GM15510 (cell line): ENCODE data around the gene COX7B.

Experiments
- POLR2A ChIP-seq: IDR thresholded peaks from 3 replicates; pipeline ENCODE4 v1.6.1; 2011; ENCODE audit warnings: borderline replicate concordance; ENCODE audit not compliant: insufficient read length; ENCODE audit errors: extremely low read depth

COX7B gene, protein sequence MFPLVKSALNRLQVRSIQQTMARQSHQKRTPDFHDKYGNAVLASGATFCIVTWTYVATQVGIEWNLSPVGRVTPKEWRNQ

DNA sequence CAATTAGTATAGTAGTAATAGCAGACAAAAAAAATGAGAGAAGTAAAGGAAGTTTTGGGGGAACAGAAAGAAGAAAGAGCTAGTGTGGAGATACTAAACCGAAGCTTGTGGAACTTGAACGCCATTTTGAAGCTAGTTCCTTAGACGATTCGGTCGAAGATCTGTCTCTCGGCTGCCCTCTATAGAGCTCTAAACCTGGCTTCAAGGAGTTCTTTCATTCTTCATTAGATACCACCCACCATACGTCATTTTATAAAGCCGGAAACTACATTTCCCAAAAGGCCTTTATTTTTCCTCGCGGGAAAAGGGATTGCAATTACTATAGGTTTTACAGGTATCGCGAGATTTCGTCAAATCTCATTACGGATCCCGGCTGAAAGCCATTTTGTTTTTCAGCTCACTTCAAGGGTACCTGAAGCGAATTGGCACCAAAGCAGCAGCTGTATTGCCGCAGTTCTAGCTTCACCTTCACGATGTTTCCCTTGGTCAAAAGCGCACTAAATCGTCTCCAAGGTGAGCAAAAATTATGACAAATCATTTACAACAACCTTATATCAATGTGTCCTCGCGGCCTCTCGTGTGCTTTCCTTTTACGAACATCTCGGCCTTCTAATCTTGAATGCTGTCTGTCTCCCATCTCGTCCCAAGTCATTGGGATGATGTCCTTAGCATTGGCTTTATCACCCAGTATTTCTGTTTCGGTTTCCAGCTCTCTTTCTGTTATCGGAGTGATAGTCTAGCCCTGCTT, at the start of gene COX7B:
TSS of gene COX7B (plus strand) at position 388 of the 748 bp plus-strand sequence. CDS start at position 474, 86 bp downstream.
- peak; percentile 47 for TF ChIP-seq POLR2A

- TF ChIP-seq POLR2A: no peak
These were observed 23.9 kb upstream of the COX7B start for GRCh38 chrX:77875372-77875771.

DNA sequence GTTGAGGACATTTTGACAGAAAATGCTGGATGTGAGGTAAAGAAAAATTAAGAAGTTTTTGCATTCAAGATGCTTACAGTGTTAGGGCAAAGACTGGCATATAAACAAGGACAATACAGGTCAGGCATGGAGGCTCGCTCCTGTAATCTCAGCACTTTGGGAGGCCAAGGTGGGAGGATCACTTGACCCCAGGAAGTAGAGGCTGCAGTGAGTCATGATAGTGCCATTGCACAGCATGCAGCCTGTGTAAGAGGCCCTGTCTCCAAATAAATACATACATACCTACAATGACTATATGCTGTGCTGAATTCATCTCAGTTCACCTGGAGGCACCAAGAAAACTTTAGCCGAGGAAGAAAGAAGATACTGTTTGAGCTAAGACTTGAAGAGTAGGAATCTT, 6.4 kb upstream of the COX7B start:
- no peak for TF ChIP-seq POLR2A

DNA sequence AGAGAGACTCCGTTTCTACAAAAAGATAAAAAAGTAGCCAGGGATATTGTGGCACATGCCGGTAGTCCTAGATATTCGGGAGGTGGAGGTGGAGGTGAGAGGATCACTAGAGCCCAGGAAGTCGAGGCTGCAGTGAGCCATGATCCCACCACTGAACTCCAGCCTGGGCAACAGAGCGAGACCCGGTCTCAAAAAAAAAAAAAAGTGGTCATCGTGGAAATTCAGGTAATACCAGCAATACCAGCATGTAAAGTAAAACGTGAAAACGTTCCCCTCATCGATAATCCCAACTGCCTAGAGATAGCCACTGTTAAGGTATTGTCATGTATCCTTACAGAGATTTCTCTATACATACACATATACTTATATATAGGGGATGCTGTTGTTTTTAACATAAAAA, 5.6 kb upstream of the COX7B start:
- no peak for TF ChIP-seq POLR2A

DNA sequence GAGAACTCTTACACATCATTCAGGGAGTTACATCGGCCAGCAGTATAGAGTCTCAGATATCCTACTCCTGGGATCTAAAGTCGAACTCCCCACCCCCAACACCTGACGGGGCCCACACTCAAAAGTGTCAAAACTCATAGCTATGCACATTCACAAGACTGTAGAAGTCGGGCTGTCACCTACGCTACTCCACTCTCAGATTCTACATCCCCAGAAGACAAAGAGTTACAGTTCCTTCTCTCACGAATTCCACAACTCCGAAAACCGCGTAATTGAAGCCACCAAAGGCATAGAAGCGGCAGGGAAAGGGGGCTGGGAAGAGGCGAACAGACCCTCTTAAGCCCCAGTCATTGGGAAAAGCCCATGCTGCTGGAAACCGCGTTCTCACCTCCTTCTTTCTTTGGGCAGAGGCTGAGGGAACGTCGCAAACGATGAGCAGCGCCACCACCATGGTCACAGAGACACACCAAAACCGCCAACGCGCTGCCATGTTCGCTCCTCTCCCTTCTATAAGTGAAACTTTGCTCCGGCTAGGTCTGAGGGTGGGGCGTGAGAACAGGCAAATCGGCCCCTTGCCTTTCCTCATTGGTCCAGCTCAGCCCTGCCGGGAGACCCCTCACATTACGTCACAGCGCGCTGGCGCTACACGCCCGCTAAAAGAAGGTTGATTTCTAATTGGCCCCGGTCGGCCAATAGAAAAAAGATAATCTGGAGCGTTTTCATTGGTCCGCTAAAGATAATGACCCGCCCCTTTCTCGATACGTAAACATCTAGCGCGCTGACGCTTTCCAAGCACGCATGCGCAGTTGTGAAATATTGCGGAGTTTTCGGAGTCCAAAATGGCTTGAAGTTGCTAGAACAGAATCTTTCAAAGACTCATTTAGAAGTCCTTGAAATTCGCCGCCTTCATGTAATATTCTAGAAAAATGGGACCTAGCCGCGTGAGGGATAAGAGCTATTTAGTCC, 4.1 kb upstream of the COX7B start, which contains the start of gene MAGT1:
TSS of gene MAGT1 (minus strand) at position 515 of the 966 bp plus-strand sequence. CDS start at position 490, 25 bp downstream.
- peak; percentile 76 for TF ChIP-seq POLR2A

GRCh38 chrX:77900688-77901087, 1.4 kb downstream of the COX7B start:
- no peak for TF ChIP-seq POLR2A

GRCh38 chrX:77901506-77901905, 2.2 kb downstream of the COX7B start:
- no peak for TF ChIP-seq POLR2A

DNA sequence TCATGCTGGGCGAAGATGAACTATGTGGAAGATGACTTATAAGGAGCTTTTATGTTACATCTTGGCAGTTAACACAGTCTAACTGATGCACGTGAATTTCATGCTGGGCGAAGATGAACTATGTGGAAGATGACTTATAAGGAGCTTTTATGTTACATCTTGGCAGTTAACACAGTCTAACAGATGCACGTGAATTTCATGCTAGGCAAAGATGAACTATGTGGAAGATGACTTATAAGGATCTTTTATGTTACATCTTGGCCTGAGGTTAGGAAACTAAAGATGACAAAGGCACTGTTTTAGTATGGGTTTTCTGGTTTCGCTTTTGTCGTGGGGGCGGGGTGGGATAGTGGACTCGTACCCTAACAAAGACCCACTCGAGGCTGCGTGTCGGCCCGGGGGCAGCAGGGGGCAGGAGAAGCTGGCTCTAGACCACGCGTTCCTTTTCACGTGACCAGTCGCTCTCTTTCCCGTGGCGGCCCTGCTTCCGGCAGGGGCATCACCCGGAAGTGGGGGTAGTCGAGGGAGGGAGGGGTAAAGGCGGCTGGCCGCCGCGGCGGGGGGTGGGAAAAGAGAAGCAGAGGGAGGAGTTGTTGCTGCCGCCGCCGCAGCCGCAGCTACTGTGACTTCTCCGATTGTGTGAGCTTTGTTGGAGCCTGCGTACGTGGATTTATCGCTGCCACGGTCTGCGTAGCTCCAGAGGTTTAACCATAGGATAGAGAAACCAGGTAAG, 11.0 kb downstream of the COX7B start, which contains the start of gene ATP7A:
TSS of gene ATP7A (plus strand) at position 586 of the 733 bp plus-strand sequence. CDS start 60,949 bp downstream, outside the sequence.
- peak; percentile 40 for TF ChIP-seq POLR2A

GRCh38 chrX:77917294-77917933, 18.1 kb downstream of the COX7B start:
- TF ChIP-seq POLR2A: no peak

GRCh38 chrX:77918568-77918967, 19.3 kb downstream of the COX7B start:
- no peak for TF ChIP-seq POLR2A

DNA sequence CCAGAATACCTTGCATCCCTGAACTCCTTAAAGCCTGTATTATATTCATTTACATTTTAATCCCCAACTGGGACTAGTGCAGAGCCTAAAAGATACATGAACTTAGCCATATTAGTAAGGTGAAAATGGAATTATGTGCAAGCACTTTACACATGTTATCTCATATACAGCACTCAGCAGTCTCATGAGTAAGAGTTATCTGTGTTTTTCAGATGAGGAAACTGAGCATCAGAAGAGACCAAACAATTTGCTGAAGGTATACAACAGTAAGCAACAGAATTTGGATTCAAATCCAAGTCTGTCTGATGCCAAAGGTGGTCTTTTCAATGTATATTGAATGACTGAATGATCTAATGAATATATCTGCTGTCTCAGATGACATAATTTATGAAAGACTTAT, 23.5 kb downstream of the COX7B start:
- TF ChIP-seq POLR2A: no peak

DNA sequence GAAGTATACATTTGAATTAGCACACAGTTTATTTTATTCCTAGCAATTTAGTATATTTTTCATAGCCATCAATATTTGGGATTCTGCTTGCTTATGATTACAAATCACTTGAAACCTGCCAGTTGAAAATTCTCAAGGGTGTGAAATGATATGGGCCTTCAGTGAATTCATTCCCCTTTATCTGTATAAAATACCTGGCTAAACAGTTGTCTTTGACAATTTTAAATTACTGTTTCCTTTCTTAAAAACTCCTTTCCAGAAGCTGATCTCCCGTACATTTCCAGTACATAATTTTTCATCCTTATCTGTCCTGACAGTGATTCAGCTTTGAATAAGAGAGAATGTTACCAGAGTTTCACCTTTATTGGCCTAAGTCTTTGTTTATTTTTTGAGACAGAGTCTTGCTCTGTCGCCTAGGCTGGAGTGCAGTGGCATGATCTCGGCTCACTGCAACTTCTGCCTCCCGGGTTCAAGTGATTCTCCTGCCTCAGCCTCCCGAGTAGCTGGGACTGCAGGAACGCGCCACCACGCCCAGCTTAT, 25.1 kb downstream of the COX7B start:
- no peak for TF ChIP-seq POLR2A

GRCh38 chrX:77925764-77926163, 26.5 kb downstream of the COX7B start:
- TF ChIP-seq POLR2A: no peak

GRCh38 chrX:77930581-77930980, 31.3 kb downstream of the COX7B start:
- TF ChIP-seq POLR2A: no peak
